NCI-H1694 (cell line): Measurements from ENCODE around the gene SKIC8.
A peak's percentile ranks its signal among the peaks of the same experiment; 100 is the strongest.
"Not testable (repeated sequence)": the region's sequence is repeated elsewhere in the genome, so short reads cannot be mapped to it uniquely, and the experiment has no call there.

Experiments used
- DNase-seq: peaks from one replicate; lab custom pipeline; 2025; lab: John Stamatoyannopoulos, UW

SKIC8 gene

DNA sequence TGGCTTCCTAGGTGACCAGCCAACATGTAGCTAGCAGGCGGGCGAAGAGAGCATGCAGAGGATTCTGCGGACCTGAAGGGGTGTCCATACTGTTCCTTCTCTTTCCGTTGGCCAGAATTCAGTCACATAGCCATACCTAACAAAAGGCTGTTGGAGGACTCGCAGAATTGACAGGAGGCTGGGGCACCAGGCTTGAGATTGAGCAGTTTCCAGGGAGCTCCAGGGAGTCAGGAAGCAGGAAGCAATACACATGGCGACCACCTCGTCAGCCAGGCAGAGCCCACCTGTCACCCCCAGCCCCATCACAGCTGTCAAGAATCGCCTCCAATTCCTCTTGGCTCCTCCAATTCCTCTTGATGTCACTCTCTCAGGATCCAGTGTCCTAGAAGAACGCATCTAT lies 48.3 kb downstream of the SKIC8 start:
- DNase-seq = no peak

DNA sequence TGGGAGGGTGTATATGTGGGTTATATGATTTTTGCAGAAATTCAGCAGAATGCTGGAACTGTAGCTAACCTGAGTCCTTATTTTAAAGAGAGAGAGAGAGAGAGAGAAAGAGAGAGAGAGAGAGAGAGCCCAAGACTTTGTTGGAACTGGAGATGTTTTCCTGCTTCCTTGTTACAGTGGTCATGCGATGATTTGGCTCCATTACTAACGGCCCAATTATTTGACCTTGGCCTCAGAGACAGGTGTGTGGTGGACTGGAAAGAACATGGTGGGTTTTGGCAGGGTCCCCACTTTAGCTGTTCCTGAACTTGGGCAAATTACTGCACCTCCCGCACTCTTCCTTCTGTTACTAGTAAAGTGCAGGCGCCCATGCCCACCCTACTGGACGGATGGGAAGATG lies 50.3 kb downstream of the SKIC8 start:
- no peak for DNase-seq

DNA sequence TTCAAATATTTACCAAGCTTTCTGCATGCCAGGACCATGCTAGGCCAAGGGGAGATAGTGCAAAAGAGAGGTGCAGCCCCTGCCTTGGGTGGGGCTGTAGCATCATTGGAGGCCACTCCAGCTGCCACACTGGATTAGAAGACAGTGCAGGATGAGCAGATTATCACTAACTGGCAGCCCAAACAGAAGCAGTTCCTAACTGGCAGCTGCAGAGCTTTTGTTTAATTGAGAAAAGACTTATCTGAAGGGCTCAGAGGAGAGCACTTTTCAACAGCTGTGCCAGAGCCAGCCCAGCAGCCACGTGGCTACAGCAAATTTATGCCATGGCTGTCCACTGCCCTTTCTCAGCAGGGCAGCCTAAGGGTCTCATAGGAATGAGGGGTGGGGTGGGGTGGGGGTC lies 51.5 kb downstream of the SKIC8 start:
- DNase-seq = no peak

DNA sequence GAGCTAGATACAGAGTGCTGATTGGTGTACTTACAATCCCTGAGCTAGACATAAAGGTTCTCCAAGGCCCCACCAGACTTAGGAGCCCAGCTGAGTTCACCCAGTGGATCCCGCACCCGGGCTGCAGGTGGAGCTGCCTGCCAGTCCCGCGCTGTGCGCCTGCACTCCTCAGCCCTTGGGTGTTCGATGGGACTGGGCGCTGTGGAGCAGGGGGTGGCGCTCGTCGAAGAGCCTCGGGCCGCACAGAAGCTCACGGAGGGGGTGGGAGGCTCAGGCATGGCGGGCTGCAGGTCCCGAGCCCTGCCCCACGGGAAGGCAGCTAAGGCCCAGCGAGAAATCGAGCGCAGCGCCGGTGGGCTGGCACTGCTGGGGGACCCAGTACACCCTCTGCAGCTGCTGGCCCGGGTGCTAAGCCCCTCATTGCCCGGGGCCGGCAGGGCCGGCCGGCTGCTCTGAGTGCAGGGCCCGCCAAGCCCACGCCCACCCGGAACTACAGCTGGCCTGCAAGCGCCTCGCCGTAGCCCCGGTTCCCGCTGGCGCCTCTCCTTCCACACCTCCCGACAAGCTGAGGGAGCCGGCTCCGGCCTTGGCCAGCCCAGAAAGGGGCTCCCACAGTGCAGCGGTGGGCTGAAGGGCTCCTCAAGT lies 53.3 kb downstream of the SKIC8 start:
- DNase-seq = not testable (repeated sequence)

DNA sequence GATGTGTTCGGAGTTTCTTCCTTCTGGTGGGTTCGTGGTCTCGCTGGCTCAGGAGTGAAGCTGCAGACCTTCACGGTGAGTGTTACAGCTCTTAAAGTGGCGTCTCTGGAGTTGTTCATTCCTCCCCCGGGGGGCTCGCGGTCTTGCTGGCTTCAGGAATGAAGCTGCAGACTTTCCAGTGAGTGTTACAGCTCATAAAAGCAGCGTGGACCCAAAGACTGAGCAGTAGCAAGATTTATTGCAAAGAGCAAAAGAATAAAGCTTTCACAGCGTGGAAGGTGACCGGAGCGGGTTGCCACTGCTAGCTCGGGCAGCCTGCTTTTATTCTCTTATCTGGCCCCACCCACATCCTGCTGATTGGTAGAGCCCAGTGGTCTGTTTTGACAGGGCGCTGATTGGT lies 54.0 kb downstream of the SKIC8 start:
- DNase-seq = not testable (repeated sequence)

DNA sequence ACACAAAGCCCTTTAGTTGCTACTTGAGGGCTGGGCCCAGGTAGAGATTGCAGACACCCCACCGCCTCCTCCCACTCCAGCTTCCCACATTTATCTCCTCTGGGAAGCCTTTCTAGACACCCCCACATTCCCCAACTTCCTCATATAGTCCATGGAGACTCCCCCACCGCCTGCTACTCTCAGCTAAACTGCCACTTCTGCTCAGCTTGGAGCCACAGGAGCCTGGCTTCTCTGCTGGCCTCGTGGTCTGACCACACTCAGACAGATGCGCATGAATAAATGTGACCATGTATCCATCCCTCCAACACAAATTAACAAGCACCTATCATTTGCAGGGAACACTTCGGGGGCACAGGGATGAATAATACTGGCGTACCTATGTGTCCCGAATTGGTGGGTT lies 54.5 kb downstream of the SKIC8 start:
- no peak for DNase-seq

DNA sequence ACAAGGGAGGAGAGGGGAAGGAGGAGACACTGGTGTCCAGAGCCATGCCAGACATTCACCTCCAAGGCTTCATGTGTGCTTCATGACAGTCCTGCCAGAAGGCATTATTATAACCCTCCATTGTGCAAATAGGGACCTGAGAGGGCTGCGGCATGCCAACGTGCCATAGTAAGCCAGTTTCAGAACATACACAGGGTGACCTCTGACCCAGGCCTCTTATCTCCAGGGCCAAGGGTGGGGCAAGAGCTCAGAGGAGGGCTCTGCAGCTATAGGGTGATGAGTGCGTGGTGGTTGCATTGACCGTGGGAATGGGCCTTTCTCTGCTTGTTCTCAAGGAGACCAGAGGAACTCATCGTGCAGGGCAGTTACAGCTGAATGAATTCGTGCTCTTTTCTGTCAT lies 55.3 kb downstream of the SKIC8 start:
- no peak for DNase-seq

DNA sequence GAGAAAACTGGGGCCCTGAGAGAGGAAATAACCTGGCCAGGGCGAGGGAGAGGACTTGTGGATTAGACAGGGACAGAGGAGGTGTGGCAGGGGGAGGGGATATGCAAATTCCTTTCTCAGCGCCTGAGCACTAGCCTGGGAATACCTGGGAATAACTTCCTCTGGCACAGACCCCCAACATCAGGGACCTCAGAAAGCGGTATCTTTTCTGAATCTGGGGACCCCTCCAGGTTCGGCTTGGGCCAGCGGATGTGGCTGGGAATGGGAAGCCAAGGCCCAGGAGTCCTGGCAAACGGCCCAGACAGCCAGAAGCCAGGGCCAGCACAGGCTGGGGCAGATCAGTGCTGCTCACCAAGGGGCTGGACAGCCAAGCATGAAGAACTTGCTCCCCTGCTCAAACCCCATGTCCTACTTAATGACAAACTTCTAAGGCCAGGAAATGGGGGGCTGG lies 55.9 kb downstream of the SKIC8 start:
- no peak for DNase-seq

DNA sequence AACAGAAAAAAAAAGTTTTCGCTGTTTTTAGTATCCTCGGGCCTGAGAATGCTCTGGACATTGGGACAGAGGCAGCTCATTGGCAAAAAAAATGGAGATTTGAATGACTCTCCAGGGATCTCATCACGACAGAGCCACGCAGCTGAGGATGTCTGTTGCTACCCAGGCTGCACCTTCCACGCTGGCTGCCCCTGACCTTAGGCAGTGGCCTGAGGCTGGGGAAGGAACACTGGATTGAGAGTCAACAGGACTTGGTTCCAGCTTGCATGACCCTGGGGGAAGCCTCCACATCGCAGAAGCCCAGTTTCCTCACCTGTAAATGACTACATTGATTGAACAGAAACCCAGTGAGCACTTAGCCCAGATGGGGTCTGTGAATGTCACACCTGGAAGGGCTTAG lies 56.4 kb downstream of the SKIC8 start:
- DNase-seq = no peak

DNA sequence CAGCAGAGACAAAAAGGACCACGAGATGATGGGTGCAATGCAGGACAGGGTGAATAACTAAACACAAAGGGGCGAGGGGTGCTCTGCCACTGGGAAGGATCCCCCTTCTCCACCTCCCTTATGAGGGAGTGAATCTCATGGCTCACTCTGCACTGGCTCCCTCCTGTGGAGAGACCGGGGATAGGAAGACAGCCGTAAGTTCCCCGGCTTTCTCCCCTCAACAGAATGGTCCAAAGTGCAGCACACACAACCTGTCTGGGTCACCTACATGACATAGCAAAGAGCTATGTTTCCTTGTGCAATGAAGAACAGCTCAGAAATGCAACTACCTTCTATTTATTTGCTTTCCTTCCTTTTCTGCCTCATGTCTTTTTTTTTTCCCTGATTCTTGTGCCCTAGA lies 57.3 kb downstream of the SKIC8 start:
- DNase-seq = peak; percentile 11

DNA sequence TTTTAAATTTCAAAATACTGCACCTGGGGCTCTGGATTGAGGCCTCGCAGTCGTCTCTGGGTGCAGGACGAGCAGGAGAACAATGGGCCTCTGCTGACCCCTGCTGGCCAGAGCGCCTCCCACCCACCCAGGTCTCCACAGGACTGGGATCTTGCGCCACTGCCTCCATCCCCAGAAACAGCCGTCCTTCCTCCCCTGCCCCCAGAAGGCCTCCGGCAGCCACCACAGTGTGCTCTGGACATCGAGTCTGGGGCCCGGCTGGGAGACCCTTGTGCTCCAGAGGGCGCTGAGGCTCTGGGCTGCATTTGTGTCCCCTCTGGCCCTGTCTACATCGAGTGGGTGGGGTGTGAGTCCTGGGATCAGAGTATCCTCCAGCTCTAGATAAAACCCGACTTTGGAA lies 58.4 kb downstream of the SKIC8 start:
- DNase-seq = peak; percentile 63

DNA sequence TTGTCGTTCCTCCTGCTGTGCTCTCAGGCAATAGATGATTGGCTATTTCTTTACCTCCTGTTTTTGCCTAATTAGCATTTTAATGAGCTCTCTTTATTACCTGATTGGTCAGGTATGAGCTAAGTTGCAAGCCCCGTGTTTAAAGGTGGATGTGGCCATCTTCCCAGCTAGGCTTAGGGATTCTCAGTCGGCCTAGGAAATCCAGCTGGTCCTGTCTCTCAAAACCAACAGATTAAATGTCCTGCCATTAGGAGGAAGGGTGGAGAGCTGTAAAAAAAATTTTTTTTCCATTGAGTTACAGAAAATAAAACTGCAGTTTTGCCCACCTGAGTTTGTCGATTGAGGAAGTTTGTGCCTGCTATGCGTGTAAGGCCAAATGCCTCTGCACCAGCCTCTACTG lies 59.6 kb downstream of the SKIC8 start:
- no peak for DNase-seq

DNA sequence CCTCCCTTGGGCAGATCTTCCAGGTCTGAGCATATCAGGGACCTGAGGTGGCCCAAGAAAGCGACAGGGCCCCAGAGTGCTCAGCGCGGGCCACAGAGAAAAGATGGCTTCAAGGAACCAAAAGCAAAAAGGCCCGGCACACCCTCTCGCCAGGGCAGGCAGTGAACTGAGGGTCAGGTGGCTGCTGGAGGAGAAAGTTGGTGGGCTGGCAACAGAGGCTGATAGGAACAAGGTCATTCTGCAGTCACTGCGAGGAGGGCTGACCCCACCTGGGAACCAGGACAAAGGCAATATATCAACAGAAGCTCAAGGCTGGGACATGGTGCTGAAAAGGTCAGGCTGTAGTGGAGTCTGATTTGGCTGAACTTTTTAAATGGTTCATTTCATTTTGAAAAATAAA lies 62.3 kb downstream of the SKIC8 start:
- DNase-seq = no peak

DNA sequence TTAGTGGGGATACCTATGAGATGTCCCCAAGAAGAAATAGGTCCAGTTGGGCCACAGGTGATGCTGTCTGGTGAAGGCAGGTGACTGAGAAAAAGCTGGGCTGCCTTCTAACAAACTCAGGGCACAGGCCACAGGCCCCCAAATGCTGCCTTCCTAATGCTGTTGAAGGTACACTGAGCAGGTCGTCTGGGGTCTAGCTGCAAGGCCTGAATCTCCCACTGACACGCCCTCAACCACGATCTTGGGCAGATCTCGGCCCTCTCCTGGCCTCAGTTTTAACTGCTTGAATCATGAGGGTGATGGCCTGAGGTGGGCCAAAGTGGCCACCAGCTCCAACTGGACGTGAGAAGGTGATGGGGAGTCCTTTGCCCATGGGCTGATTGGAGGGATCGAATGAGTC lies 62.9 kb downstream of the SKIC8 start:
- DNase-seq = no peak

DNA sequence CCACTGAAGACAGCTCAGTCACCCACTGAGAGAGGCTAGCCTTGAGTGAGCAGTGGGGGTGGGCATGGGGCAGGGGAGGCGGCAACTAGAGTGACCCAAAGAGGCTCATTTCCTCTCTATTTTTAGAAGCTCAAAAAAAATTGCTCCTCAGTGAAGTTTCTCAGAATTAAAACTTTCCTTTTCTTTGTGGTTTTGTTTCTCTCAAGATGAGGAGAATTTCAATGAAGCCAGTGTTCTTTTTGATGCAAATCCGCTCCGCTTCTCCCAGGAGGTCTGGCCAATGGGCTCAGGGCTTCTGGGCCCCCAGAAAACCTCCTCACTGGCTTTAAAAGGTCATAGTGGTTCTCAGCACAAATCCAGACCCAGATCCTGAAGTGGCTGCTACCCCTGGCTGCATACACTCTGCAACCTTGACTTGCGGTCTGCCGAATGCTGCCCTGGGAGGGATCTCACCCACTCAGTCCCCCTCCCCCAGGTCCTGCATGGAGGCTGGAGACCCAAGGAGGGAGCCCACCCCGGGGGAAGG lies 64.8 kb downstream of the SKIC8 start, which contains the start of gene ACSBG1:
Gene ACSBG1 (minus strand): TSS at position 51 of the 526 bp plus-strand sequence. CDS start 64 bp downstream, outside the sequence.
- no peak for DNase-seq

DNA sequence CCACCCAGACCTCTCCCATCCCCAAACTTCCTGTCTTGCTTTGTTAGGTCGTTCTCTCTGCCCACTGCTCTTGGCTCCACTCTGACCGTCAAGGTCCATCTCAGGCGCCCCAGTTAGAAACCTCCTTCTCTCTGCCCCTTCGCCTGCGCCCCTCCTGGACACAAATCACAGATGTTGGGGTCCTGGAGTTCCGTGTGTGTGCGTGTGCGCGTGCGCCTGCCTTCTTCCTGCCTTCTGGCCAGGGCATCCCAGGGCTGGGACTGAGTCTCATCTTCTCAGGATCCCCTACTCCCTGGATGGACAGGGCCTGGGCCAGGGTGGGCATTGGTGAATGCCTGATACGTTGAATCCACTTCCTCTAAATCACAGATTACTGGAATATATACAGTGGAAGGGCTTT lies 65.9 kb downstream of the SKIC8 start:
- DNase-seq = no peak
